ENCODE results near the gene SLC47A2. TPM values are rescaled to one million over a fixed set of nuclear protein-coding genes. Genes with fewer than 3 reads are reported as not detected.

Gene SLC47A2
- total and polyA plus RNA-seq, 9 of the 15 experiments (the other 6 are each of a cell fraction or from before 2014, with no cell fraction given): not detected

DNA sequence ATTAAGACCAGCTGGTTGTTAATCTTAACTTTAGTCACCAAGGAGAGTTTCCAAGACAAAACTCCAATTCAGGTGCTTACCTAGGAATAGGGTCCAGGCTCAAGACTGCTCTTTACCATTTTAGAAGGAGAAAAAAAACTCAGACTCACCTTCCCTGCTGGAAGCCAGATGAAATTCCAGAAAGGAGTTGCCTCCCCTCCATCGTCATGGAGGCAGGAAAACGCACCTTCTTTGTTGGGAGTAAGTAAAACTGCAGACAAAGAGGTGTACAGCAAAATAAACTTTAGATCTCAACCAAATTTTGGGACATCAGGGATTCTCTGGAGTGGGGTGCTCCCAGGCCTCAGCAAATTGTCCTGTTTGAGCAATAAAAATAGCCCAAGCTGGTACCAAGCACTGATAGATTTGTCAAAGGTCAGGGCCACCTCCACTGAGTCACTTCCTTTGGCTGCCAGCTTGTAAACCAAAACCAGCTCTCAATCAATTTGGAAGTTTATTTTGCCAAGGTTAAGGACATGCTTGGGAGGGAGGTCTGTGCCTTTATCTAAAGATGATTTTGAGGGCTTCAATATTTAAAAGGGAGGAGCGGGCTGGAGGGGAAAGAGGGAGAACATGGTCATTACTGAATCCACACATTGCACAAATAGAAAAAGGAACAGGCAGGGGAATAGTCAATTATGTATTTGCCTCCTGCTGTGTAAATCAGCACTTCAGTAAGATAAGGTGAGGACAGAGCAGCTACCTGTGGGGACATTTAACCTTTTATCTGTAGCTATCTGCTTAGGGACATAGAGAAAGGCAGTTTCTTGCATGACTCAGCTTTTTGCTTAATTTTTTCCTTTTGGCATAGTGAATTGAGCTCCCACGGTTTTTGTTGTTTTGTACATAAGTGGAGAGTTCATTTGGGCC, 69.3 kb downstream of the SLC47A2 start:
- Histone ChIP-seq H3K27ac (ENCODE audit: extremely low read depth, low read depth, low read length) (no peak overlapping the region), H3K9me3 (replicated peaks; ENCODE audit: control insufficient read depth, insufficient read depth, low read depth, low read length) (no peaks in the 10 kb centered on the region), H3K9me1 (ENCODE audit: control insufficient read depth, insufficient read depth, low read length) (no peaks in the 10 kb centered on the region), H3K79me2 (ENCODE audit: control insufficient read depth, insufficient read depth, low read length) (no peaks in the 10 kb centered on the region), H3K4me1 (replicated peaks in 1 of 2; ENCODE audit: control insufficient read depth in 2 of 2, insufficient read depth in 2 of 2, low read length in 2 of 2) (peaks cover 0 to 13% of the 10 kb centered on the region in 2 experiments; a peak in 2 of 5 replicates), H4K20me1 (replicated peaks; ENCODE audit: control insufficient read depth, insufficient read depth, low read length) (no peaks in the 10 kb centered on the region), H3K36me3 (ENCODE audit: control insufficient read depth, insufficient read depth, low read length) (no peaks in the 10 kb centered on the region), H3K4me3 (no peak overlapping the region), H3K27me3 (ENCODE audit: control insufficient read depth in 2 of 2, insufficient read depth in 2 of 2, low read length in 2 of 2) (peaks cover 2 to 17% of the 10 kb centered on the region in 2 experiments; a peak in 3 of 5 replicates), H2AFZ (ENCODE audit: low read depth, low read length) (no peak overlapping the region), H3K9ac (ENCODE audit: insufficient read depth in 1 of 2, low read depth in 2 of 2, low read length in 2 of 2) (no peak overlapping the region), H3K4me2 (ENCODE audit: insufficient read depth, low read length) (no peak overlapping the region)
- intact Hi-C loops (cut with micrococcal nuclease): loop anchor here (1.0 kb wide), 1 partner anchor 133 kb away; no protein-coding TSS in a partner anchor
- no TSS peak for BruUV-seq (replicated peaks)
- CTCF ChIA-PET (ENCODE audit: low intra/inter-chr PET ratio): no interaction called here
- in situ Hi-C loops (cut with MboI): no loop called here
- TF ChIP-seq MAFG (tag; conservative IDR thresholded peaks at IDR 0.05) (peak; percentile 50), NFE2L1 (tag; IDR thresholded peaks at IDR 0.05; ENCODE audit: borderline replicate concordance, low read depth) (peak; percentile 15; the same call in 1 of the 2 replicates), MAFF (IDR thresholded peaks at IDR 0.05; ENCODE audit: low read length) (peak; percentile 23; the same call in 1 of the 2 replicates)
- TF ChIP-seq, protein P1, sequence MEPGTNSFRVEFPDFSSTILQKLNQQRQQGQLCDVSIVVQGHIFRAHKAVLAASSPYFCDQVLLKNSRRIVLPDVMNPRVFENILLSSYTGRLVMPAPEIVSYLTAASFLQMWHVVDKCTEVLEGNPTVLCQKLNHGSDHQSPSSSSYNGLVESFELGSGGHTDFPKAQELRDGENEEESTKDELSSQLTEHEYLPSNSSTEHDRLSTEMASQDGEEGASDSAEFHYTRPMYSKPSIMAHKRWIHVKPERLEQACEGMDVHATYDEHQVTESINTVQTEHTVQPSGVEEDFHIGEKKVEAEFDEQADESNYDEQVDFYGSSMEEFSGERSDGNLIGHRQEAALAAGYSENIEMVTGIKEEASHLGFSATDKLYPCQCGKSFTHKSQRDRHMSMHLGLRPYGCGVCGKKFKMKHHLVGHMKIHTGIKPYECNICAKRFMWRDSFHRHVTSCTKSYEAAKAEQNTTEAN (CRISPR knock-in tag; IDR thresholded peaks at IDR 0.05): no peak
- ATAC-seq (no peak), DNase-seq (ENCODE audit: extremely low read depth in 1 of 4, low spot score in 3 of 4) (no peak), FAIRE-seq (no peak)
- POLR2A ChIA-PET: interaction anchor here (0.6 kb wide), 1 partner anchor 42 kb away, joined by 4 read pairs; no protein-coding TSS in a partner anchor
- 0% methylated on average over 4 of the region's 4 CpGs for WGBS (ENCODE audit: insufficient coverage, low coverage, missing lambda C conversion rate)
